ENCODE results near the gene DSTYK. TPM values are rescaled to one million over a fixed set of nuclear protein-coding genes. Genes with fewer than 3 reads are reported as not detected.
"Not testable (repeated sequence)": the region's sequence is repeated elsewhere in the genome, so short reads cannot be mapped to it uniquely, and the experiment has no call there.

Gene DSTYK
- total and polyA plus RNA-seq, 2 donors (not counting 3 experiments of a cell fraction or from before 2014, with no cell fraction given): 3.6 to 8.7 TPM

DNA sequence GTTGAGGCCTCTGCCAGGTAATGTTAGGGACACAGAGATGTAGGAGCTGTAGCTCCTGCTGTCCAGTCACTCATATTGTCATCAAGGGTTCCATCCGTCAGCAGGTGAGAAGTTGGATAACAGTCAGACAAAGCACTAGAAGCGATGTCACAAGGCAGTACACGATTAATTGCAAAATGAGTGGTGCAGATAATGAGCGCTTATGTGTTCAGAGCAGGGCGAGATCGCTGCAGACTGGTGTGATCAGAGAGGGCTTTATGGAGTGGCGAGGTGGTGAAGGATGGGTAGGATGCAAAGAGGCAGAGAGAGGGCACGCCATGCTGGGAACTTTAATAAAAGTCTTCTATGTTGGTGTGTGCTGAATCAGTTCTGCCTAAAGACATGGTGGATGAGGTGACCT, 25.0 kb upstream of the DSTYK start:
- no peak for DNase-seq (ENCODE audit: low read depth, low spot score)
- no peaks in the 10 kb centered on the region for H3K9me3 ChIP-seq (replicated peaks; ENCODE audit: control insufficient read depth, insufficient read depth, low read length)
- H3K4me2 ChIP-seq (ENCODE audit: insufficient read depth, low read length): no peak overlapping the region
- intact Hi-C loops (cut with micrococcal nuclease) (no loop called here), dilution Hi-C loops (cut with MboI; ENCODE audit: extremely low pct_ligation_motif_present, low sequenced_read_pairs) (no loop called here)
- no peak overlapping the region for H3K4me3 ChIP-seq (replicated peaks in 1 of 3; ENCODE audit: insufficient read depth in 1 of 3, low read depth in 1 of 3, low read length in 3 of 3)
- no peak for FAIRE-seq
- no peak overlapping the region for H3K27ac ChIP-seq (ENCODE audit: insufficient read depth, low read depth, low read length)
- H3K36me3 ChIP-seq (ENCODE audit: control insufficient read depth in 2 of 2, extremely low read depth in 1 of 2, insufficient read depth in 2 of 2, low read length in 2 of 2): no peaks in the 10 kb centered on the region
- H4K20me1 ChIP-seq (replicated peaks; ENCODE audit: control insufficient read depth, extremely low read depth, insufficient read depth, low read length): no peaks in the 10 kb centered on the region
- no peak overlapping the region for H3K9ac ChIP-seq (replicated peaks; ENCODE audit: extremely low read depth, insufficient read depth, low read length)
- no peaks in the 10 kb centered on the region for H3K9me1 ChIP-seq (replicated peaks; ENCODE audit: control insufficient read depth, extremely low read depth, insufficient read depth, low read length)
- H3K27me3 ChIP-seq (ENCODE audit: control insufficient read depth in 2 of 2, insufficient read depth in 2 of 2, low read length in 2 of 2): no peaks in the 10 kb centered on the region
- no peak overlapping the region for H2AFZ ChIP-seq (ENCODE audit: low read depth, low read length)
- POLR2A ChIA-PET: no interaction called here
- CTCF ChIA-PET: interaction anchor here (0.6 to 1.5 kb wide), 4 partner anchors 9 to 421 kb away, joined by 3 to 4 read pairs (median 4); no protein-coding TSS in a partner anchor
- TF ChIP-seq CTCF (IDR thresholded peaks at IDR 0.05; ENCODE audit: extremely low read depth in 1 of 2, insufficient read depth in 1 of 2, low read depth in 1 of 2, low read length in 2 of 2): no peak
- TF ChIP-seq POLR2AphosphoS5 (IDR thresholded peaks at IDR 0.05; ENCODE audit: insufficient read depth, low read depth, low read length): no peak
- no peak for TF ChIP-seq JUN (IDR thresholded peaks at IDR 0.05; ENCODE audit: borderline replicate concordance, insufficient read depth, insufficient read length, low read depth)
- no peaks in the 10 kb centered on the region for H3K4me1 ChIP-seq (ENCODE audit: control insufficient read depth, extremely low read depth, insufficient read depth, low read length)
- BruUV-seq (replicated peaks): no TSS peak
- H3K79me2 ChIP-seq (ENCODE audit: control insufficient read depth, insufficient read depth, low read length): no peaks in the 10 kb centered on the region

GRCh38 chr1:205235951-205236350, 24.4 kb upstream of the DSTYK start:
- no peak overlapping the region for H3K27ac ChIP-seq (ENCODE audit: insufficient read depth, low read depth, low read length)
- POLR2A ChIA-PET: no interaction called here
- H3K4me3 ChIP-seq (replicated peaks in 1 of 3; ENCODE audit: insufficient read depth in 1 of 3, low read depth in 1 of 3, low read length in 3 of 3): no peak overlapping the region
- no peaks in the 10 kb centered on the region for H3K9me1 ChIP-seq (replicated peaks; ENCODE audit: control insufficient read depth, extremely low read depth, insufficient read depth, low read length)
- no peaks in the 10 kb centered on the region for H3K27me3 ChIP-seq (ENCODE audit: control insufficient read depth in 2 of 2, insufficient read depth in 2 of 2, low read length in 2 of 2)
- no peaks in the 10 kb centered on the region for H3K4me1 ChIP-seq (ENCODE audit: control insufficient read depth, extremely low read depth, insufficient read depth, low read length)
- no peak overlapping the region for H3K4me2 ChIP-seq (ENCODE audit: insufficient read depth, low read length)
- H4K20me1 ChIP-seq (replicated peaks; ENCODE audit: control insufficient read depth, extremely low read depth, insufficient read depth, low read length): no peaks in the 10 kb centered on the region
- H3K9ac ChIP-seq (replicated peaks; ENCODE audit: extremely low read depth, insufficient read depth, low read length): no peak overlapping the region
- CTCF ChIA-PET: interaction anchor here (0.8 to 1.2 kb wide), 3 partner anchors 10 to 174 kb away, joined by 3 to 4 read pairs (median 4); no protein-coding TSS in a partner anchor
- no peak for TF ChIP-seq CTCF (IDR thresholded peaks at IDR 0.05; ENCODE audit: extremely low read depth in 1 of 2, insufficient read depth in 1 of 2, low read depth in 1 of 2, low read length in 2 of 2)
- TF ChIP-seq GATA2 (IDR thresholded peaks at IDR 0.05; ENCODE audit: insufficient read depth, insufficient read length, low read depth, low read length): no peak
- no peak overlapping the region for H2AFZ ChIP-seq (ENCODE audit: low read depth, low read length)
- FAIRE-seq (no peak), DNase-seq (ENCODE audit: low read depth, low spot score) (no peak)
- no peaks in the 10 kb centered on the region for H3K9me3 ChIP-seq (replicated peaks; ENCODE audit: control insufficient read depth, insufficient read depth, low read length)
- dilution Hi-C loops (cut with MboI; ENCODE audit: extremely low pct_ligation_motif_present, low sequenced_read_pairs): no loop called here
- no peaks in the 10 kb centered on the region for H3K36me3 ChIP-seq (ENCODE audit: control insufficient read depth in 2 of 2, extremely low read depth in 1 of 2, insufficient read depth in 2 of 2, low read length in 2 of 2)
- no peaks in the 10 kb centered on the region for H3K79me2 ChIP-seq (ENCODE audit: control insufficient read depth, insufficient read depth, low read length)
- no TSS peak for BruUV-seq (replicated peaks)
- intact Hi-C loops (cut with micrococcal nuclease): no loop called here

- DNase-seq (ENCODE audit: low read depth, low spot score); H3K4me2 ChIP-seq (ENCODE audit: insufficient read depth, low read length); intact Hi-C loops (cut with micrococcal nuclease); POLR2A ChIA-PET; H3K27me3 ChIP-seq (ENCODE audit: control insufficient read depth in 2 of 2, insufficient read depth in 2 of 2, low read length in 2 of 2); BruUV-seq (replicated peaks); H3K4me3 ChIP-seq (replicated peaks in 1 of 3; ENCODE audit: insufficient read depth in 1 of 3, low read depth in 1 of 3, low read length in 3 of 3); H3K27ac ChIP-seq (ENCODE audit: insufficient read depth, low read depth, low read length); H3K9ac ChIP-seq (replicated peaks; ENCODE audit: extremely low read depth, insufficient read depth, low read length); dilution Hi-C loops (cut with MboI; ENCODE audit: extremely low pct_ligation_motif_present, low sequenced_read_pairs); FAIRE-seq; H3K79me2 ChIP-seq (ENCODE audit: control insufficient read depth, insufficient read depth, low read length); H4K20me1 ChIP-seq (replicated peaks; ENCODE audit: control insufficient read depth, extremely low read depth, insufficient read depth, low read length); H2AFZ ChIP-seq (ENCODE audit: low read depth, low read length); H3K9me3 ChIP-seq (replicated peaks; ENCODE audit: control insufficient read depth, insufficient read depth, low read length); H3K36me3 ChIP-seq (ENCODE audit: control insufficient read depth in 2 of 2, extremely low read depth in 1 of 2, insufficient read depth in 2 of 2, low read length in 2 of 2); H3K9me1 ChIP-seq (replicated peaks; ENCODE audit: control insufficient read depth, extremely low read depth, insufficient read depth, low read length); H3K4me1 ChIP-seq (ENCODE audit: control insufficient read depth, extremely low read depth, insufficient read depth, low read length): not testable (repeated sequence)
- CTCF ChIA-PET: interaction anchor here (1.0 to 1.4 kb wide), 2 partner anchors 14 to 251 kb away, joined by 3 read pairs; no protein-coding TSS in a partner anchor
Observed at GRCh38 chr1:205233986-205234385, 22.5 kb upstream of the DSTYK start.
